Measurements from ENCODE around the gene STAU1.

The STAU1 gene

GRCh38 chr20:49157146-49157545, 31.0 kb downstream of the STAU1 start:
- H4K12ac ChIP-seq (ENCODE audit: low read depth, low read length), result no peak overlapping the region
- no peak overlapping the region for H2BK5ac ChIP-seq (ENCODE audit: low read depth, low read length, poor library complexity)
- H3K18ac ChIP-seq (ENCODE audit: low read length), result no peak overlapping the region
- no peak overlapping the region for H2AFZ ChIP-seq (ENCODE audit: insufficient read depth, low read length, poor library complexity)
- DNase-seq, result no peak
- no peak overlapping the region for H3K4me2 ChIP-seq (ENCODE audit: low read length)
- no peak overlapping the region for H3K4ac ChIP-seq (ENCODE audit: low read depth, low read length)
- no peak overlapping the region for H3K27ac ChIP-seq (ENCODE audit: low read depth, low read length)
- no peak overlapping the region for H3K9ac ChIP-seq (ENCODE audit: low read length)
- no peak overlapping the region for H2BK120ac ChIP-seq (ENCODE audit: insufficient read depth, low read length, poor library complexity)
- H3K4me1 ChIP-seq (ENCODE audit: control insufficient read depth in 1 of 2, insufficient read depth in 2 of 2, low read length in 2 of 2), result no peaks in the 10 kb centered on the region
- H2AK5ac ChIP-seq (ENCODE audit: low read length), result no peak overlapping the region
- H3K27me3 ChIP-seq (ENCODE audit: insufficient read depth, low read length), result no peaks in the 10 kb centered on the region
- no peak overlapping the region for H3K4me3 ChIP-seq (ENCODE audit: low read depth, low read length)
- H4K8ac ChIP-seq (ENCODE audit: low read depth, low read length), result no peak overlapping the region
- H3K79me2 ChIP-seq (ENCODE audit: control insufficient read depth, insufficient read depth, low read length, poor library complexity), result no peaks in the 10 kb centered on the region
- no peaks in the 10 kb centered on the region for H3K79me1 ChIP-seq (ENCODE audit: low read length)
- WGBS (ENCODE audit: extremely low coverage, insufficient coverage, insufficient read length), result no CpG with 5 or more reads among the region's 2 CpGs
- no peak overlapping the region for H3K14ac ChIP-seq (ENCODE audit: low read length)
- H4K91ac ChIP-seq (ENCODE audit: low read depth, low read length), result no peak overlapping the region
- H3K23ac ChIP-seq (ENCODE audit: low read length), result no peak overlapping the region
- H2BK12ac ChIP-seq (ENCODE audit: low read length), result no peak overlapping the region
- H3K36me3 ChIP-seq (ENCODE audit: control insufficient read depth in 1 of 2, insufficient read depth in 2 of 2, low read length in 2 of 2), result peaks cover 8 to 9% of the 10 kb centered on the region in 2 experiments
- H3K9me3 ChIP-seq (ENCODE audit: insufficient read depth, low read depth, low read length), result no peaks in the 10 kb centered on the region

GRCh38 chr20:49156481-49156880, 31.7 kb downstream of the STAU1 start:
- Histone ChIP-seq H4K91ac (ENCODE audit: low read depth, low read length) (no peak overlapping the region), H3K4me3 (ENCODE audit: low read depth, low read length) (no peak overlapping the region), H3K9ac (ENCODE audit: low read length) (no peak overlapping the region), H3K23ac (ENCODE audit: low read length) (no peak overlapping the region), H3K18ac (ENCODE audit: low read length) (no peak overlapping the region), H3K9me3 (ENCODE audit: insufficient read depth, low read depth, low read length) (no peaks in the 10 kb centered on the region), H2BK120ac (ENCODE audit: insufficient read depth, low read length, poor library complexity) (no peak overlapping the region), H3K4me1 (ENCODE audit: control insufficient read depth in 1 of 2, insufficient read depth in 2 of 2, low read length in 2 of 2) (no peaks in the 10 kb centered on the region), H2BK5ac (ENCODE audit: low read depth, low read length, poor library complexity) (no peak overlapping the region), H3K79me2 (ENCODE audit: control insufficient read depth, insufficient read depth, low read length, poor library complexity) (no peaks in the 10 kb centered on the region), H3K4ac (ENCODE audit: low read depth, low read length) (no peak overlapping the region), H4K12ac (ENCODE audit: low read depth, low read length) (no peak overlapping the region), H2AK5ac (ENCODE audit: low read length) (no peak overlapping the region), H3K4me2 (ENCODE audit: low read length) (no peak overlapping the region), H2AFZ (ENCODE audit: insufficient read depth, low read length, poor library complexity) (no peak overlapping the region), H3K27ac (ENCODE audit: low read depth, low read length) (no peak overlapping the region), H4K8ac (ENCODE audit: low read depth, low read length) (no peak overlapping the region), H3K79me1 (ENCODE audit: low read length) (no peaks in the 10 kb centered on the region), H3K27me3 (ENCODE audit: insufficient read depth, low read length) (no peaks in the 10 kb centered on the region), H3K14ac (ENCODE audit: low read length) (no peak overlapping the region), H3K36me3 (ENCODE audit: control insufficient read depth in 1 of 2, insufficient read depth in 2 of 2, low read length in 2 of 2) (peaks cover 9 to 10% of the 10 kb centered on the region in 2 experiments), H2BK12ac (ENCODE audit: low read length) (no peak overlapping the region)
- WGBS (ENCODE audit: extremely low coverage, insufficient coverage, insufficient read length), result no CpG with 5 or more reads among the region's 1 CpG
- no peak for DNase-seq

DNA sequence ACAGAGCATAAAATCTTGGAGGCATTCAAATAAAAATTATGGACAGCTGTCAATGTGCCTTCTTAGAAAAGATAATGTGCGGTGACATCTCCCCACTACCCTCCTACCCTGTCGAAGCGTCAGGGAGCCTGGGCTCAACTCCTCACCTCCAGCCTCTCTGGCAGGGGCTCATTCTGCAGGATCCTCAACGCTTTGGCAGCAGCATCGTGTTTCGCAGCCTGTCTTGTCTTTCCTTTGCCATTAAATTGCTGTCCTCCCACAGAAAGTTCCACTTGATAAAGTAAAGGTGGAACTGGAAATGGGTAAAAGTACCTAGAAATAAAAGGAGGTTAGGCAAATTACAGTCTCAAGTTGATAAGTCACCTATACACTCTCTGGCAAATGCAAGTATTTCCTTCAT, 36.7 kb downstream of the STAU1 start:
- no peak overlapping the region for H2AK5ac ChIP-seq (ENCODE audit: low read length)
- DNase-seq, result no peak
- no peaks in the 10 kb centered on the region for H3K9me3 ChIP-seq (ENCODE audit: insufficient read depth, low read depth, low read length)
- H3K79me2 ChIP-seq (ENCODE audit: control insufficient read depth, insufficient read depth, low read length, poor library complexity), result no peaks in the 10 kb centered on the region
- no peaks in the 10 kb centered on the region for H3K79me1 ChIP-seq (ENCODE audit: low read length)
- no peak overlapping the region for H2BK5ac ChIP-seq (ENCODE audit: low read depth, low read length, poor library complexity)
- no peak overlapping the region for H2BK12ac ChIP-seq (ENCODE audit: low read length)
- no peak overlapping the region for H3K4me3 ChIP-seq (ENCODE audit: low read depth, low read length)
- H3K4me1 ChIP-seq (ENCODE audit: control insufficient read depth in 1 of 2, insufficient read depth in 2 of 2, low read length in 2 of 2), result no peaks in the 10 kb centered on the region
- WGBS (ENCODE audit: extremely low coverage, insufficient coverage, insufficient read length), result no CpG with 5 or more reads among the region's 6 CpGs
- H3K23ac ChIP-seq (ENCODE audit: low read length), result no peak overlapping the region
- H3K18ac ChIP-seq (ENCODE audit: low read length), result no peak overlapping the region
- no peak overlapping the region for H4K8ac ChIP-seq (ENCODE audit: low read depth, low read length)
- H3K27me3 ChIP-seq (ENCODE audit: insufficient read depth, low read length), result no peaks in the 10 kb centered on the region
- H3K14ac ChIP-seq (ENCODE audit: low read length), result no peak overlapping the region
- H2BK120ac ChIP-seq (ENCODE audit: insufficient read depth, low read length, poor library complexity), result no peak overlapping the region
- H3K4ac ChIP-seq (ENCODE audit: low read depth, low read length), result no peak overlapping the region
- no peak overlapping the region for H3K9ac ChIP-seq (ENCODE audit: low read length)
- H4K91ac ChIP-seq (ENCODE audit: low read depth, low read length), result no peak overlapping the region
- H3K4me2 ChIP-seq (ENCODE audit: low read length), result no peak overlapping the region
- no peak overlapping the region for H3K27ac ChIP-seq (ENCODE audit: low read depth, low read length)
- H4K12ac ChIP-seq (ENCODE audit: low read depth, low read length), result no peak overlapping the region
- no peak overlapping the region for H2AFZ ChIP-seq (ENCODE audit: insufficient read depth, low read length, poor library complexity)
- peaks cover 29 to 30% of the 10 kb centered on the region in 2 experiments for H3K36me3 ChIP-seq (ENCODE audit: control insufficient read depth in 1 of 2, insufficient read depth in 2 of 2, low read length in 2 of 2)

GRCh38 chr20:49149281-49150045, 38.7 kb downstream of the STAU1 start:
- no peaks in the 10 kb centered on the region for H3K4me1 ChIP-seq (ENCODE audit: control insufficient read depth in 1 of 2, insufficient read depth in 2 of 2, low read length in 2 of 2)
- H3K23ac ChIP-seq (ENCODE audit: low read length), result no peak overlapping the region
- H3K4ac ChIP-seq (ENCODE audit: low read depth, low read length), result no peak overlapping the region
- no peak overlapping the region for H2AFZ ChIP-seq (ENCODE audit: insufficient read depth, low read length, poor library complexity)
- H3K9me3 ChIP-seq (ENCODE audit: insufficient read depth, low read depth, low read length), result no peaks in the 10 kb centered on the region
- no peak overlapping the region for H3K18ac ChIP-seq (ENCODE audit: low read length)
- no peaks in the 10 kb centered on the region for H3K79me2 ChIP-seq (ENCODE audit: control insufficient read depth, insufficient read depth, low read length, poor library complexity)
- H4K12ac ChIP-seq (ENCODE audit: low read depth, low read length), result no peak overlapping the region
- no peak overlapping the region for H3K27ac ChIP-seq (ENCODE audit: low read depth, low read length)
- H2BK120ac ChIP-seq (ENCODE audit: insufficient read depth, low read length, poor library complexity), result no peak overlapping the region
- no peak overlapping the region for H2AK5ac ChIP-seq (ENCODE audit: low read length)
- no peak overlapping the region for H4K91ac ChIP-seq (ENCODE audit: low read depth, low read length)
- no peaks in the 10 kb centered on the region for H3K27me3 ChIP-seq (ENCODE audit: insufficient read depth, low read length)
- no peaks in the 10 kb centered on the region for H3K79me1 ChIP-seq (ENCODE audit: low read length)
- no peak overlapping the region for H3K14ac ChIP-seq (ENCODE audit: low read length)
- no peak overlapping the region for H4K8ac ChIP-seq (ENCODE audit: low read depth, low read length)
- no peak overlapping the region for H2BK12ac ChIP-seq (ENCODE audit: low read length)
- no CpG with 5 or more reads among the region's 6 CpGs for WGBS (ENCODE audit: extremely low coverage, insufficient coverage, insufficient read length)
- no peak overlapping the region for H2BK5ac ChIP-seq (ENCODE audit: low read depth, low read length, poor library complexity)
- no peak overlapping the region for H3K9ac ChIP-seq (ENCODE audit: low read length)
- no peak for DNase-seq
- no peak overlapping the region for H3K4me3 ChIP-seq (ENCODE audit: low read depth, low read length)
- no peak overlapping the region for H3K4me2 ChIP-seq (ENCODE audit: low read length)
- peaks cover 30 to 33% of the 10 kb centered on the region in 2 experiments for H3K36me3 ChIP-seq (ENCODE audit: control insufficient read depth in 1 of 2, insufficient read depth in 2 of 2, low read length in 2 of 2)
